GM18502 (cell line): Measurements from ENCODE around the gene GHDC.
A peak's percentile ranks its signal among the peaks of the same experiment; 100 is the strongest.
"Not testable (repeated sequence)": the region's sequence is repeated elsewhere in the genome, so short reads cannot be mapped to it uniquely, and the experiment has no call there.

Source experiments
- ATAC-seq: cut with Tn5 transposase; IDR thresholded peaks from one replicate; pipeline ENCODE4 v1.9.1; 2021; ENCODE audit warnings: mild to moderate bottlenecking; ENCODE audit not compliant: unreplicated experiment, poor library complexity

The GHDC gene

GRCh38 chr17:42193969-42194899, at the start of gene GHDC:
Gene GHDC, minus strand, starts transcription at chr17:42194494. Its CDS starts 913 bp downstream, at chr17:42193581.
- peak; percentile 82 for ATAC-seq

- ATAC-seq: no peak
Observed at GRCh38 chr17:42243493-42243982, 49.2 kb upstream of the GHDC start.

- no peak for ATAC-seq
Observed at GRCh38 chr17:42241871-42242270, 47.6 kb upstream of the GHDC start.

DNA sequence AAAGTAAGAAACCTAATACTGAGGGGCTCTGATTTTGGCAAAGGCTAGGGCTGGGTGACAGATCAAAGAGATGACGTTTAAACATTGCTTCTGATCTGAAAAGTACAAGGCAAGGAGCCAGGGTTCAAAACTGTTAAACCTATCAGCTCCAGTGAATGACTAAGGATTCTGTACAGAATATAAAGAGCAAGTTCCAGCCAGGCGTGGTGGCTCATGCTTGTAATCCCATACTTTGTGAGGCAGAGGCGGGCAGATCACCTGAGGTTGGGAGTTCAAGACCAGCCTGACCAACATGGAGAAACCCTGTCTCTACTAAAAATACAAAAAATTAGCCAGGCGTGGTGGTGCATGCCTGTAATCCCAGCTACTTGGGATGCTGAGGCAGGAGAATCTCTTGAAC, 46.6 kb upstream of the GHDC start:
- not testable (repeated sequence) for ATAC-seq

- no peak for ATAC-seq
Observed at GRCh38 chr17:42240201-42240600, 45.9 kb upstream of the GHDC start.

- not testable (repeated sequence) for ATAC-seq
Observed at GRCh38 chr17:42239576-42239975, 45.3 kb upstream of the GHDC start.

DNA sequence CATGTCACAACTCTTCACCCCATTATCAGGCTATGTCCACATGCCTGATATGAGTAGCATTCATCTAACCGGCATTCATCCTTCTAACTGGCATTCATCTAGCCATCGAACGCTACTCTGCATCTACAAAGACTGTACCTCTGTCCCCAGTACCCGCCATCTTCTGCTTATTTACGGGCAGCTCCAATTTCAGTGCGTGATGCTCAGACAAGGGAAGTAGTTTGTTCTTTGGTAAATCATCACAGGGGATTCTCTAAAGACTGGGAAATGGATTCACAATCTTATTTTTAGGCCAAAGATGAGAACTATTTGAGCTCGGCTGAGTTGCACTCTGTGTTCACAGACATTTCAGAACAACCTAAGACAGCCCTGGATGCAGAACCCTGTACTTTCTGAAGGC, 42.5 kb upstream of the GHDC start:
- no peak for ATAC-seq

- no peak for ATAC-seq
Observed at GRCh38 chr17:42233994-42234393, 39.7 kb upstream of the GHDC start.

DNA sequence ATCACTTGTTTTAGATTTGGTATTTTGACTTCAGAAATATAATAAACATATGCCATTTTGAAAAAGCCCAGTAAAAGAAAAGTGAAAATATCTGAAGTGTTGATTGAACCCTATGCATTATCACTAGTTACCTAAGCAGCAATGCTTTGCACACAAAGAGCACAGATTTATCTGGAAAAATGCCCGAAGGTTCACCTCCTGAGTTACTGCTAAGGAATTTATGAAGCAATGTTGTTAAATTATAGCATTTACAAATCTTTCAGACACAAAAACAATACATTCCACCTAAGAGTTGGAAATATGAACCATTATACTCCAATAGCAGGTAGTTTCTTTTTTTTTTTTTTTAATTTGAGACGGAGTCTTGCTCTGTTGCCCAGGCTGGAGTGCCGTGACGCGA, 38.9 kb upstream of the GHDC start:
- no peak for ATAC-seq

DNA sequence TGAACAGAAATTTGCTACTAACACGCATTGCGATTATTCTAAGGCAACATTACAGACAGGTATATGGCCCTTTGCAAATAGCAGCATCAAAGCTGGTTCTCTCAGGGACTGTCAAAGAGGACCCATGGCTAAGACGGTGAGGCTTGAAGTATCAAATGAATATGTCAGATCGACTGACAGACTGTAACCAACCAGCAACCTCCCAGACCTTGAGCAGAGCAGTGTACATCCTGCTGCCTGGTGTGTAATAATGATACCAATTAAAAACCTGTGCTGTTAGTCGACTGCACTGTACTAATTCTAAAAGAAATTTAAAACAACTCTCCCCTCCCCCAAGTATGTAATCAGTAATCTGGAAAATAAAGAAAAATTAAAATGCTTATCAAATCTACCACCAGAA, 35.9 kb upstream of the GHDC start:
- ATAC-seq: no peak

DNA sequence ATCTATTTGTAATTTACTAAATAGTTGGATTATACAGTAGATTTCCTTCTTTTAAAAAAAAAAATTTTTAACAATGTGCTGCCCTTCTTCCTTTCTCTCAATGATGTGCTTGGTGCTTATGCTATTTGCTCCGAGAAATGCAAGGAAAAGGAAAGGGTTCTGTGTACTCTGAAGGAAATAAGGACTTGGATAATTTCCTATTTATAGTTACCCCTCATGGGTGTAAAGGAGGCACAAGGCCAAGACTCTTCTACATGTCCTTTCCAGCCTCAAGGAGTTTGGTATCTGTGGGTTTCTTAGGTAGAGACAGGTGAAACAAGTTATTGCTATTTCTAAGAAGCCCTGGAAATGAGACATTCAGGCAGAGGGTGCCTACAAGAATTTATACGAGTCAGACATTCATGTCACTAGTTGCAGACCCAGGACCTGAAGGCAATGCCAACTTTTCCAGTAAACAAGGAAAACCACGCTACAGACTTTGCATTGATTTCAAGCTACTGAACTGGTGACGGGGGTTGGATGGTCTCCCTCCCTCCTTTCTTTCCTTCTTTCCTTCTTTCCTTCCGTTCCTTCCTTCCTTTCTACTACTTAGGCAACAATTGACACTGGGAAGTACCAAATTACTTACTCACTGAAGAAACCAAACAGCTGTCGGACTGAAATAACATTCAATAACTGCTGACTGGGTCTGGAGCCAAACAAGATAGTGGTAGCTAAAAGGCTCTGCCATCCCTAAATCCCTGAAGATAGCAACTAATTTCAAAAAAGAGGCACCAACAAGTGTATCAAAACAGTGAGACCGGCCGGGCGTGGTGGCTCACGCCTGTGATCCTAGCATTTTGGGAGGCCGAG, 33.8 kb upstream of the GHDC start:
- no peak for ATAC-seq

- ATAC-seq: no peak
Observed at GRCh38 chr17:42225646-42226045, 31.4 kb upstream of the GHDC start.

DNA sequence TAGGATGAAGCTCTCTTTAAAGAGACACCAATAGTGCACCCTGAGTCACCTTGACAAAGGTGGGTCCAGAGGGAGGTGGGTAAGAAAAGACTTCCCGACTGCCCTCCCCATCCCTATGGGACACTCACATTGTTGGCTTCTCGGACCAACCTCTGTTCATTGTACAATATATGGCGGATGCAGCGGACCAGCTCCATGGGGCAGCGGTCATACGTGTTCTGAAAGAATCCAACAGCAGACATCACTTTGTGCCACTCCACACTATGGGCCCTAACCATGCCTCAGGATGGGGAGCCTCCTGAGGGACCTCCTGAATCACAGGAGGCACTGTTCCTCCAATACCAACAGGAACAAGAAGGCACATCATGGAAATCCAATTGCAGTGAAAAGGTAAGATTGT, 30.4 kb upstream of the GHDC start:
- ATAC-seq: no peak

- no peak for ATAC-seq
Observed at GRCh38 chr17:42221886-42222745, 27.8 kb upstream of the GHDC start.

- not testable (repeated sequence) for ATAC-seq
Observed at GRCh38 chr17:42219280-42219679, 25.0 kb upstream of the GHDC start.

DNA sequence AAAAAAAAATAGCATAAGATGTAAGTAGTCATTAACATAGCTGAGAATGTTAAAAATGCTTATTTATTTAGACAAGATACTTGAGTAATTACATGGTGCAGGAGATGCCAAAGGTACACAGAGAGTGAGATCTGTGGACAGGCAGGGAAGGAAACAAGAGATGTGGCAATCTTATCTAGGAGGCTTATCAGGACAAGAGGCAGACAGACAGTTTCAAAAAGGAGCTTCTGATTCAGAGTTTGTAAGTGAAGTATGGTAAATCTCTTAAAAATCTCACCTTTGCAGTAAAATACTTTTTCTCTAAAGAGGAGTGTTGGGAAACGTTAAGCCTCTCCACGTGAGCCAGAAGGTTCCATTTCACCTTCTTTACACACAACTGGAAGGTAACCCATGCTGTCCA, 19.9 kb upstream of the GHDC start:
- ATAC-seq: no peak

DNA sequence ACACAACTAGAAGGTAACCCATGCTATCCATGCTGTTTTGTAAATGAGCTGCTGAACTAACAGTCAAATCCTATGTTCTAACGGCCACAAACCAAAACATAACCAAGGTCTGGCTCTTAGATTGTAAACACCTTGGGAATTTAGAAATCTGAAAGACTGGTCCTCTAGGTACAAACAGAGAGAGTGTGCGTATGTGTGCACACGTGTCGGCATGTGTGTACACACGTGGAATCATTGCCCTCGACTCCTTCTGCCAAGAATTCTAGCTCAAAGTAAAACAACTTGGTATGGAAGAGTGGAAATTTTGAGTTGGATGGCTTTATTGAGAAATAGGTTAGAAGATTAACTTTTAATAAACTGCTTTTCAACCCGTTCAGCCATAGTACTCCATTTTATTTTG, 18.1 kb upstream of the GHDC start:
- no peak for ATAC-seq

GRCh38 chr17:42211921-42212341, 17.6 kb upstream of the GHDC start:
- ATAC-seq: not testable (repeated sequence)

- no peak for ATAC-seq
Observed at GRCh38 chr17:42210046-42210445, 15.8 kb upstream of the GHDC start.

DNA sequence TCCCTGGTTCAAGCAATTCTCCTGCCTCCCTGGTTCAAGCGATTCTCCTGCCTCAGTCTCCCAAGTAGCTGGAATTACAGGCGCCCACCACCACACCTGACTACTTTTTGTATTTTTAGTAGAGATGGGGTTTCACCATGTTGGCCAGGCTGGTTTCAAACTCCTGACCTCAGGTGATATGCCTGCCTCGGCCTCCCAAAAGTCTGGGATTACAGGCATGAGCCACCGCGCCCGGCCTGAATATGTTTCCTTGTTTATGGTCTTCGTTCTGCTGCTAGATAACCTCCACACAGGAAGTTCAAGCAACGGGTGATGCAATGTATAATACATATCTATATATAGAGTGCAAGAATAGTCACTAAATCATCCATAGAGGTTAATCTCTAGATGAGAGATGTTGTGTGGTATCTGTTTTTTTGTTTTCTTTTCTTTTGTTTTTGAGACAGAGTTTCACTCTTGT, 11.9 kb upstream of the GHDC start:
- not testable (repeated sequence) for ATAC-seq
